ENCODE data around the gene ABHD13. TPM values are rescaled to one million over a fixed set of nuclear protein-coding genes. Genes with fewer than 3 reads are reported as not detected.

ABHD13 gene
- total RNA-seq (2022; extraction: Qiagen RNA extraction) = 3.8 to 5.7 TPM (median 4.7 TPM) in 5 replicates

GRCh38 chr13:108218044-108218974 lies at the start of gene ABHD13:
TSS of gene ABHD13 (plus strand) at chr13:108218392. CDS start at chr13:108229219, 10,827 bp downstream.

GRCh38 chr13:108215436-108215835 lies 2.8 kb upstream of the ABHD13 start, which contains the start of gene LIG4:
TSS of gene LIG4 (minus strand) at chr13:108215536. CDS start at chr13:108211268, 4,268 bp downstream.

GRCh38 chr13:108269601-108270328 lies 51.6 kb downstream of the ABHD13 start, which contains the start of gene TNFSF13B:
TSS of gene TNFSF13B (plus strand) at chr13:108269718. CDS start at chr13:108269896, 178 bp downstream.

Other genes starting within 250 kb of the ABHD13 start
- gene LIG4, start 2.9 kb upstream of the ABHD13 start, total RNA-seq (2022; extraction: Qiagen RNA extraction) = 3.7 to 6.1 TPM (median 4.0 TPM) in 5 replicates
- gene TNFSF13B, start 51.3 kb downstream of the ABHD13 start, total RNA-seq (2022; extraction: Qiagen RNA extraction) = 0.02 to 0.23 TPM (median 0.09 TPM) in 5 replicates

Data from A549 treated with CORT108297 at 1 μM for 4 hours (cell line).